GM19193 (cell line): Measurements from ENCODE around the gene GDF11.

Experiments used
- POLR2A ChIP-seq: IDR thresholded peaks from 4 replicates; pipeline ENCODE4 v1.6.1; 2011; ENCODE audit not compliant: insufficient read depth, insufficient read length; ENCODE audit errors: extremely low read depth

GDF11 gene

GRCh38 chr12:55703901-55704761 is 38.8 kb upstream of the GDF11 start:
- TF ChIP-seq POLR2A: no peak

- no peak for TF ChIP-seq POLR2A
Measured at GRCh38 chr12:55704824-55705718, 37.9 kb upstream of the GDF11 start.

DNA sequence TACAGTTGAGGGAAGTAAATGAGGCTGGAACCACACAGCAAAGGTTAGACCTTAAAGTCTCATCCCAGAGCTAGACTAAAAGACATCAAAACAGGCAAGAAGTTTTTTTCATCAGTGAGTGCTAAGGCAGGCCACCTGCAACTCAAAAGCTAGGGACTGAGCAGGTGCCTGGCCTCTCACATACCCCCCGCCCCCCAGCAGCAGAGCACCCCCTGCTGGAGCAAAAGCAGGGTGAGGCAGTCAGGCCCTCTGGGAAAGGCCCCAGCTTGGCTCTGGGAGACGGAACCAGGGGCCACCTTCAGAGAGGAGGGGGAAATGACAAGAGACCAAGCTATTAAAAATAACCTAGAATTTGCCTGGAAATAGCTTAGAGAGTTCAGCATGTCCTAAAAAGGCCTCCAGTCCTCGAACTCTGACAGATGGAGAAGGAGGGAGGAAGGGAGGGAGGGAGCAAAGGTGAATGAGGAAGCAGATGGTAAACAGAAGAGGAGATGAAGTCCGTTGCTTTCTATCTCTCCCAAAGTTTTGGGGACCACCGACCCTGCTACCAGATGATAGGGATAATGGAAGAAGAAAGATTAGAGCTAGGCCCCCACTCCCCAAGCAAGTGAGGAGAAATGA is 37.0 kb upstream of the GDF11 start:
- no peak for TF ChIP-seq POLR2A

DNA sequence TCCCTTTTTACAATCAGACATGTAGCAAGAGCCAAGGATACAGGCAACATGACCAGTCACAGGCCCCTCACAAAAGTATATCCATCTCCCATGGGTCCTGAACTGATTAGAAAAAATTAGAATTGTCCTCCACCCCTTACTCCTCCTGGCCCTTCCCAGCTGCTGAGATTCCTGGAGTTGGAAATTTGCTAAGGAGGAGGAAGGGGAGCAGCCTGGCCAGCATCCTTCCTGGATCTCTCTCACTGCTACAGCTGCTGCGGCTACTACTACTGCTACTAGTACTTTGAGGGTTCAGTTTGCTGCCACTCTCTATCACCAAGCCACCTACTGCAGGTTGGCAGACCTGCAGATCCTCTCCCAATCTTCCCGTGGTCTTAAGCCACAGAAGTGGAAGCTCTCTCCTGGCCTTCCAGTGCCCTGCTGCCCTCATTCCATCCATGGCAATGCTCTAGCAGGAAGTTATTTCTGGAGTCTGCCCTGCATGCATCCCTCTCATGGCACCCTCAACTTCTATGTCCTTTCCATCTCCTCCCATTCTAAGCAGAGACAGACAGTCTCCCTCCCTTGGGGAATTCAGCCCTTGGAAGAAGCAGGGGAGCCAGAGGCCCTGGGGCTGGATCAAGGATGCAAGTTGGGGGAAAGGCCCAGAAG is 36.2 kb upstream of the GDF11 start:
- TF ChIP-seq POLR2A: no peak

DNA sequence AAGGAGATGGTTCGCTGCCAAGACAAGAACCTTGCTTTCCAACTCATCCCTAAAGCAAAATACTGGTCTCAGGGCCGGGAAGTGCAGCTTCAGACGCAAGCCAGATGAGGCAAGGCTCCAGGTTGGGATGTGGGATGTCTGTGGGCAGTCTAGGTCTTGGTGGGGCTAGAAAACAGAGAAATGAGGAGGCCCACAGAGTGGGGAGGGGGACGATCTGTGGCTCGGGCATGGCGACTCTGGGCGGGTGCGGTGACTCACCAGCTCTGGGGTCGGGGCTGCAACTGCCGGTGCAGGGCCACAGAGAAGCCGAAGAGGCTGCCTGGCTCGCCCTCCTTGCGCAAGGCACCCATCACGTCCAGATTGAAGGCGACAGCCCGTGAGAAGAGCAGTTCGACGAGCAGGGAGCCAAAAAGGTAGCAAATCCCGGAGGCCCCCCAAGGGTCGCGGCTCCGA is 35.7 kb upstream of the GDF11 start:
- TF ChIP-seq POLR2A: no peak

DNA sequence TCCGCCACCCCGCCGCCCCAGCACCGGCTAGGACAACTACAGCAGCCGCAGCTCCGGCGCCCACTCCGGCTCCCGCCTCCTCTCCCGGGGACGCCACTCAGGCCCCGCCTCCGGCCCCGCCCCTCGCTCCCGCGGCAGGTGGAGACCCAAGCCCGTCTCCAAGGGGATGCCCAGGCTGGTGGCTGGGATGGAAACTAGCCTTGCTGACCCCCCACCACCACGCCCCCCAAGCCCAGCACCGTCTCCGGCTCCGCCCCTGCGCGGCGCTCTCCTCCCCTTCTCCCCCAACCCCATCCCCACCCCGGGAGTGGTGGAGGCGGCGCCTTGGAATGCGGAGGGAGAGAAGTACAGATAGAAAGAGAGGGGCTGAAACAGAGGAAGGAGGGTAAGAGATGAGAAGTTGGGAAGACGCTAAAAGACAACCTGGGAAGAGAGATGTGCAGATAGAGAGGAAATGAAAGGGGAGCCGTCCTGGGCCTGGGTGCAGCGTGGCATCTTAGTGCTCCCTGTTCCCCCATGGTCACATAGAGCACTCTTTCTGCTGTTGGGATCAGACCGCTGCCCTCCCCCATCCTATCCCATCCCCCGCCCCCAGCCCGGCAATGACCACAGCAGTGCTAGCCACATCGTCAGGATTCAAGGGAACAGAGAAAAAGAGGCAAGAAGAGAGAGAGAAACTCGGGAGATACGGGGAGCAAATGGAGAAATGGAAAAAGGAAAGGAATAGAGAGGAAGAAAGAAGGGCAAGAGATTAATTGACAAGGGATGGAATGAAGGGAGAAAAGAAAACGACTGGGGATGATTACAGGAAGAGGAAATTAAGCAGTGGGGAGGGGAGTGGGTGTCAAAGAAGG is 34.9 kb upstream of the GDF11 start, which contains the start of gene ITGA7:
ITGA7 (minus strand) TSS at position 64 of the 854 bp plus-strand sequence. CDS start 222 bp downstream, outside the sequence.
- TF ChIP-seq POLR2A: no peak

DNA sequence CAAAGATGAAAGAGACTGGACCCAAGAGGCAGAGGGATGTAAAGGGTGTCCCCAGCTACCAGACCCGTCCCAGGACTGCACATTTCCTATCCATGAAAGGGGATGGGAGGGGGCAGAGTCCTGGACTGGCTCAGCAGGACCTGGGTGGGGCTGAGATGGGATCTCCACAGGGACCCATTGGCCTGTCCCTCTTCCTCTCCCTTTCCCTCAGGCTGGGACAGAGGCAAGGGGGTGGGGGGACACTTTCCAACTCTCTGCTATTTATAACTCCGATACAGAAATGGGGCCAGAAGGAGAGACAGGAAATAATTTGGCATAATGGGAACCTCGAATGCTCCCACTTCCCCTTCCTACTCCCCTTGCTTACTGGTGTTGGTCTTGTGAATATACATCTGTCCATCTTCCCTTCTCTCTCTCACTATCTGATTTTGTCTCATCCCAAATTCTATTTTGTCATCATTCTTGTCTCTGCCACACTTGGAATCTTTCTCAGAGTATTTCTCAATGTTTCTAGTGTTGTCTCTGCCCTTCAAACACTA is 34.2 kb upstream of the GDF11 start:
- TF ChIP-seq POLR2A: no peak

GRCh38 chr12:55711786-55712553 is 31.0 kb upstream of the GDF11 start:
- no peak for TF ChIP-seq POLR2A

- TF ChIP-seq POLR2A: no peak
Measured at GRCh38 chr12:55712700-55713415, 30.1 kb upstream of the GDF11 start.

DNA sequence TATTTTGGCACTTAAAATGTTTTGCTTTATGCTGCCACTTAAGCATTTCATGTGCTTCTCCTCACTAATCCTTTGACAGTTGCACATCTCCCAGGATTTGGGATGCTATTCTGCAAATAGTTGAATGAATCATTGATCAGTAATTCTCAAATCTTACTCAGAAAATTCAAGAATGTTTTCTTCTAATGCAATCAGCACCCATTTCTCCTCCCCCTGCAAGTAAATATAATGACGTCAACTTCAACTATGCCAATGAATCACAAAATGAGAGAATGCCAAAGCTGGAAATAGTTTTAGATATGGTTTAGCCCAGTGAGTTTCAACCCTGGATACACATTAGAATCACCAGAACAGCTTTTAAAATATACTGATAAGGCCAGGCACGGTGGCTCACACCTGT is 29.2 kb upstream of the GDF11 start:
- no peak for TF ChIP-seq POLR2A

- no peak for TF ChIP-seq POLR2A
Measured at GRCh38 chr12:55715169-55715764, 27.7 kb upstream of the GDF11 start.
